GM13977 (cell line): Measurements from ENCODE around the gene ZFPL1.
A peak's percentile ranks its signal among the peaks of the same experiment; 100 is the strongest.

Experiments
- DNase-seq: peaks from one replicate; pipeline ENCODE4 v3.0.0; 2012; ENCODE audit warnings: low spot score
- in situ Hi-C: fragments of 300-500 bp; cut with MboI; formaldehyde crosslinking; loops from one replicate; pipeline ENCODE4 v1.12.0; 2022; ENCODE audit warnings: low sequenced_read_pairs, low pct_unique_long_range_greater_than_20kb, mixed read lengths, inconsistent platforms; ENCODE audit not compliant: unreplicated experiment
- TF ChIP-seq, protein P1 (sequence below): IDR thresholded peaks from 2 replicates; pipeline ENCODE4 v1.5.1; 2012; ENCODE audit warnings: mild to moderate bottlenecking, control low read depth; ENCODE audit not compliant: insufficient read depth; ENCODE audit errors: extremely low read depth, missing control alignments

The ZFPL1 gene

DNA sequence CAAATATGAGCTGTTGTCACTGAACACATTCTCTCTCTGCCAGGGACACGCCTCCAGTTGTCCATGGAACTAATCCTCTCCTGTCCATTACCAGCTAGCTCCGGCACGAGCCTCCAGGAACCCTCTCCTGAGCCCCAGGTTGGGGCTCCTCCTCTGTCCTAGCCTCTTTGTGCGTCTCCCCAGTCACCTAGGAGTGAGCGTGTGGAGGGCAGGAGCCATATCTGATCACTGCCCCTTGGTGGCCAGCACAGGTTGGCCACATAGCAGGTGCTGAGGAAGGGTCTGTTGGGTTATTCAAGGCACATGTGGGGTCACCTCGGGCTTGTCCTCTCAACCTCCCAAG, 47.8 kb downstream of the ZFPL1 start:
- DNase-seq, result no peak
- in situ Hi-C loops, result no loop called here
- TF ChIP-seq, protein P1, sequence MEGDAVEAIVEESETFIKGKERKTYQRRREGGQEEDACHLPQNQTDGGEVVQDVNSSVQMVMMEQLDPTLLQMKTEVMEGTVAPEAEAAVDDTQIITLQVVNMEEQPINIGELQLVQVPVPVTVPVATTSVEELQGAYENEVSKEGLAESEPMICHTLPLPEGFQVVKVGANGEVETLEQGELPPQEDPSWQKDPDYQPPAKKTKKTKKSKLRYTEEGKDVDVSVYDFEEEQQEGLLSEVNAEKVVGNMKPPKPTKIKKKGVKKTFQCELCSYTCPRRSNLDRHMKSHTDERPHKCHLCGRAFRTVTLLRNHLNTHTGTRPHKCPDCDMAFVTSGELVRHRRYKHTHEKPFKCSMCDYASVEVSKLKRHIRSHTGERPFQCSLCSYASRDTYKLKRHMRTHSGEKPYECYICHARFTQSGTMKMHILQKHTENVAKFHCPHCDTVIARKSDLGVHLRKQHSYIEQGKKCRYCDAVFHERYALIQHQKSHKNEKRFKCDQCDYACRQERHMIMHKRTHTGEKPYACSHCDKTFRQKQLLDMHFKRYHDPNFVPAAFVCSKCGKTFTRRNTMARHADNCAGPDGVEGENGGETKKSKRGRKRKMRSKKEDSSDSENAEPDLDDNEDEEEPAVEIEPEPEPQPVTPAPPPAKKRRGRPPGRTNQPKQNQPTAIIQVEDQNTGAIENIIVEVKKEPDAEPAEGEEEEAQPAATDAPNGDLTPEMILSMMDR, result no peak

DNA sequence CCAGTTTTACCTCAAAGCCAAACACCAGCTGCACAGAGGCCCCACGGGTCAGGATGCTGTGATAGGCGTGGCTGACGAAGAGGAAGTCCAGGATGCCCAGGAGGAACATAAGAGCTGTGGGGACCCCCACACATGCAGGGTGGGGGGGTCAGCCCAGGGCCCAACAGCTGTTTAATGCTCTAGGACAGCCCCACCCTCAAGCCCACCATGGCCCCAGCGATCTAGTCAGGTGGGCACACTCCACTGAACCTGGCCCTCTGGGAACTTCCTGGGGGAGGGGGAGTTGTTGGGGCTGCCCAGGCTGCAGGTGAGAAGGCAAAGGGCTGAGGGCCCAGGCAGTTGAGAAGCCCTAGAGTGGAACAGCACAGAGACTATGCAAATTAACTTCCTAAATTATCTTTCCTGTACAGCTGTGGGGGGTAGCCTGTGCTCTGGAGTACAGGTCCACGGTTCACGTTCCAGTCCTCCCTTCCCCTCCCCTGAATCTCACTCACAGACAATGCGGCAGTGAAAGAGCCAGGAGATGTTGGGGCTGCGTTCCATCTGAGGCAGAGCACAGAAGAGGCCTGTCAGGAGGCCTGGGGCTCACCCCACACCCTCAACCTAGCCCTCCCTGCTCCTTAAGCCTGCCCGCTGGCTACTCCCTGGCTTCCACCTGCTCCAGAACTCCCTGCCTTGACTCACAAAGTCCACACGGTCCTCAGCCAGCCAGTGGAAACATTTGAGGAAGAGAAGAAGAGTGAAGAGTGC, 48.4 kb downstream of the ZFPL1 start:
- DNase-seq, result peak; percentile 68
- TF ChIP-seq, protein P1, result no peak
- in situ Hi-C loops, result no loop called here

DNA sequence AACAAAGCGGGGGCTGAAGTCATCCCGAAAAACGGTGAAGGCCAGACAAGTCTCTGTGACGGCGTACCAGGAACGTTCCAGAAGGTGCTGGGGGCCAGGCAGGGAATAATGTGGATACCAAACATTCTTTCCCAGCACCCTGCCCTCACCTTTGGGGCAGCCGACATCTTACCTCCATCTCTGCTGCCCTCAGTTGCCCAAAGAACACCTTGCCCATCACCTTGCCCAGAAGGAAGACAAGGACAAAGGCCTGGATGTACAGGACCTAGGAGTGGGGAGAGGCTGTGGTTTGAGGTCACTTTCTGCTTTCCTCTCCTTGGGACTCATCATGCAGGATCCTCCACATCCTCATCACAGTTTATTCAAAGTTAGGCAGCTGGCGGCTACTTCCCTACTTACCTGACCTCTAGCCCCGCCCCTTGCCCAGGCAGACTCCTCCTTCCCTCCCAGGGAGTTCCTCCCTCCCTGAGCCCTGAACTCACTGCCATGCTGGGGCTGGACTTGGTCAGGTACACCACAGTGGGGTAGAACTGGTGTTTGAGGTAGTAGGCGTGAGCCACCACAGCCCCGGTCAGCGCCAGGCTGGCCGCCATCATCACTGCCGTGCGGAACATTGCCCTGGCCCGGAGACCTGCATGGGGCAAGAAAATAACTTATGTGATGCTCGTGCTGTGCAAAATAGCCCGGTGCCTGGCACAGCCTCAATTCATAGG, 49.1 kb downstream of the ZFPL1 start:
- DNase-seq, result peak; percentile 72
- in situ Hi-C loops, result no loop called here
- TF ChIP-seq, protein P1, result no peak

DNA sequence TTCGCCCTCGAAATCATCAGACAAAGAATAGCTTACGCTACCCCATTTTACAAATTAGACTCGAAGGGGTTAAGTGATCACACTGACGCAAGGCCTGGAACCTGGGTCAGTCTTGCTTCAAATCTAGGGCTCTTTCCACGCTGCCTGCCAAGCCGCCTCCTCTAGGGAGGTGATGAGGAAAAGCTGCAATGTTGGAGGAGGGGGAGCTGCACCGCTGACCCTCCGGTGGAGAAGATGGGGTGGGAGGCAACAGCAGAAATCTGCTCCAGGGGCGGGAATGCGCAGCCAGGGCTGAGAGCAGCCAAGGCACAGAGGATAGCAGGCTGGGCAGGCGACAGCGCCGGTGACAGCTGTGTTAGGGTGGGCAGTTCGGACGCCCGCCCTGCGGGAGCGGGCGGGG, 49.7 kb downstream of the ZFPL1 start:
- TF ChIP-seq, protein P1, result no peak
- DNase-seq, result no peak
- in situ Hi-C loops, result no loop called here

DNA sequence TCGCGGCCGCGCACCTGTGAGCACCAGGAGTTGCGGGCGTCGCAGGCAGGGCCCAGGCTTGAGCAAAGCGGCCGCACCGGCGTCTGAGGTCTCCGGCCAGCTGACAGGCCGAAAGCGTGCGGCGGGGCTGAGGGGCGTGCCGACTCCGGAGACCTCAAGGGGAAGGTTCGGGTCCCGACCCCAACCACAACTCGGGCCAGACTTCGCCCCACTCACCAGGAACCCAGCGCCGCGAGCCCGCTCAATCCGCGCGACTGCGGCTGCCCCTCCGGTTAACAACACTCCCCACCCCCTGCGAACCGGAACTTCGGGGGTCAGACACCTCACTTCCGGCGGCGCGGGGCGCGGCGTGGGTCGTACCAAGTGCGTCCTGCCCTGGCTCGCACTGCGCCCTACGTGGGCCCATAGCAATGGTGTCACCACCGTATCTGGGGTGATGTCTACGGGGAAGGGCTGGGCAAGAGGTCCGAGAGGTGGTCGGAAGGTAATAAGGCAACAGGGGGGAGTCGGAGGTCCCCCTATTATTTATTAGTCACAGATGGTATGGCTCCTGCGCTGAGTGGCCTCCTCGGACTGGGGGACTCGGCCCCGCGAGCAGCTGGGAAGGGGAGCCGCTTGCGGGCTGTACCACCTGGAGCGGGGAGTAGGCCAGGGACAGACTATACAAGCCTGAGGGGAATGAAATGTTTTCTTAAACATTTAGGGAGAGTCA, 50.4 kb downstream of the ZFPL1 start, which contains the start of gene SYVN1:
Gene SYVN1 (minus strand): TSS at position 280 of the 712 bp plus-strand sequence. CDS start 918 bp downstream, outside the sequence.
- in situ Hi-C loops, result no loop called here
- TF ChIP-seq, protein P1, result no peak
- DNase-seq, result peak; percentile 91

DNA sequence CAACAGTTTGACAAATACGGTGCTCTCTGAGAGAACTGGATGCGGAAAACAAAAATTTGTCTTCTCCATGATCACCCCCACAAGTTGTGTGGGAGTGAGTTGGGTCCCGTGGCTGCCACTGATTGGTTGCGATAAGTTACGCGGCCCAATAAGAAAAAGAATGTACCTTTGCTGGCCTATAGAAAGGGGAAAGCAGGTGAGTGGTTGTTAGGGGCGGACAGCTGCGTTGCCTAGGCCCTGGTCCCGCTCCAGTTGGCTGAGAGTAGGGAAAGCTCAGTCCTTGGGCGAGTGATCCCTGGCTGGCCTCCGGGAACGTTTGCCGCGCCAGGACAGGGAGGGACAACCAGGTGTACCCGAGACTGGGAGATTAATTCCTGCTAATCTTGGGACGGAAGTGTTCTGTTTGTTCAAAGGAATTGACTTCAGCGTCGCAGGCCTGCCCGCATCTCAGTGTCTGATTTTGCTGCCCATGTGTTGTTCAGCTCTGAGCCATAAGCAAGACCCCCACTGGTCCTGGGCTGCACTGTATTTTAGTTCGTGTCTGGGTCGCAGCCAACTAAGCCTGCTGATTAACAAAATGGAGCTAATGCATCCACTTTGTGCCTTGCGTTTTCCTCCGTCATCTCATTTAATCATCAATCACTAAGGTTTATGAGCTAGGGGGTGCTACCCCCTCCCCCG, 51.1 kb downstream of the ZFPL1 start:
- in situ Hi-C loops, result no loop called here
- DNase-seq, result peak; percentile 96
- TF ChIP-seq, protein P1, result no peak
